CD4-positive, alpha-beta T cell treated with Interleukin-6 for 4 hours (primary cell): ENCODE results near the gene KIF13A.
"Not testable (repeated sequence)": the region's sequence is repeated elsewhere in the genome, so short reads cannot be mapped to it uniquely, and the experiment has no call there.

ENCODE experiments used
- DNase-seq: peaks from one replicate; pipeline ENCODE4 v3.0.0-alpha.2; 2020; ENCODE audit warnings: mixed read lengths

Gene KIF13A

GRCh38 chr6:17987447-17987696, at the start of gene KIF13A:
Gene KIF13A (minus strand): TSS chr6:17987635. CDS start chr6:17987463, 172 bp downstream.
- no peak for DNase-seq

GRCh38 chr6:18036781-18037180, 49.3 kb upstream of the KIF13A start:
- no peak for DNase-seq

- no peak for DNase-seq
Observed at GRCh38 chr6:18035330-18035854, 48.0 kb upstream of the KIF13A start.

DNA sequence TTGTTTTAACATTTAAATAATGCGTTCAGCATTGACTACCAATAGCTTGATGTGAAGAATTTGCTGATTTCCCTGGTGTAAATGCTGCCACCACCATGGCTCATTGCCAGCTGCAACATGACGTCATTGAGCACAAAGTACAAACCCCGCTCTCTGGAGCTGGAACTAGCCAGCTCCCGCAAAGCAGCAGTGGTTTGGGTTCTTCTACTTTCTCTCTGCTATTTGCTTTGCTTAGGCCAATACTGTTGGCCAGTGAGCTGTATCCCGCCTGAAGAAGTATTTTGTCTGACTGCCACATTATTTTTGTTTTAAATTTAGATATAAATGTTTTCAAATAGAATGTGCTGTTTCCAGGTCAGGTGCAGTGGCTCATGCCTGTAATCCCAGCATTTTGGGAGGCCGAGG, 47.4 kb upstream of the KIF13A start:
- no peak for DNase-seq

GRCh38 chr6:18031680-18032256, 44.3 kb upstream of the KIF13A start:
- DNase-seq: no peak

DNA sequence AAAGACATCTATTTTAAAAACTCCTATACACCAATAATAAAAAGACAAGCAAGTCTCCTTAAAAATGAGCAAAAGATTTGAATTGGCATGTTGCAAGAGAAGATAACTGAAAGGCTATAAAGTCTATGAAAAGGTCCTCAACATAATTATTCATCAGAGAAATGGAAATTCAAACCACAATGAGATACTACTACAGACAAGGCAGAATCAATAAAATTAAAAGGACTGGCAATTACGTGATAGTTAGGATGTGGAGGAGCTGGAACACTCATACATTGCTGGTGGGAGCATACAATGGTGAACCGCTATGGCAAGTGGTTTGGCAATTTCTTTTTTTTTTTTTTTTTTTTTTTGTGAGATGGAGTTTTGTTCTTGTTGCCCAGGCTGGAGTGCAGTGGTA, 43.8 kb upstream of the KIF13A start:
- DNase-seq: no peak

DNA sequence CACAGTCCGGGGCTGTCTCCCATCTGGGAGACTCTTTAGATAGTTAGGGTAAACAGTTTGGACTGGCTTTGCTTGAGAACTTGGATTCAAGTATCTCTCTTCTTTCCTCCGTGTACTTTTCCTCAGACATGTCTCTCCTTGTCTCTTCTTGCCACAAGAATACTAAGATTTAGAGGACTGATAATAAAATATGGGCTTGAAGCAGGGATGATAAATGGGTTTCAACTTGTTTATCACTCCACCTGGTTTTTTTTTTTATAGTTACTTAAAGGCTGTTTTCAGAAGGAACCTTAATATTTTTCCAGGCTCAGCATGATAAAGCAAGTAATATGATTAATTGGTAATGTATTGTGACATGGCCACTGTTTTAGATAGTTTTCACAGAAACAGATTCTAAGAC, 40.9 kb upstream of the KIF13A start:
- no peak for DNase-seq

DNA sequence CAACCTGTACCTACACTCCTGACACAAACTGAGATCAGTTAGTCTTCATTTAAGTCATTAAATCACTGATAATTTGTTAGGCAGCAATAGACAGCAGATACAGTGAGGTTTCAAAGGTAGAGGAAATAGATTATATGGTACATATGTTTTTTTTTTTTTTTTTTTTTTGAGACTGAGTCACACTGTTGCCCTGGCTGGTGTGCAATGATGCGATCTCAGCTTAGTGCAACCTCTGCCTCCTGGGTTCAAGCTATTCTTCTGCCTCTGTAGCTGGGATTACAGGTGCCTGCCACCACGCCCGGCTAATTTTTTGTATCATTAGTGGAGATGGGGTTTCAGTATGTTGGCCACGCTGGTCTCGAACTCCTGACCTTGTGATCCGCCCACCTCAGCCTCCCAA, 38.2 kb upstream of the KIF13A start:
- DNase-seq: no peak

DNA sequence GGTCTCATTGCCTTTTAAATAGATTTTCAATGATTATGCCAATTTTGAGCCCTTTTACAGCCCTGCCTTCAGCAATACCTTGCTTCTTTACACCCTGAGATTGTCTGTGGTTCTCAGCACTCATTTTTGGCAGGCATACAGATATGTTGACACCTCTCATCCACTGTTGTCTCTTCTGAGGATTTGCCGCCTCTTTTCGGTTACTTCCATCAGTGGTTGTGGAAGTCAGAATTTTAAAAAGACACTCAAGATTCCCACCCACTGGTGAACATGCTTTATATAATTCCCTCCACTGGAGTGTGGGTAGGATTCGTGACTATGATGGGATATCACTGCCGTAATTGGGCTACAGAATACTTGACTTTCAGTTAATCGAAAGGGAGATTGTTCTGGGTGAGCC, 37.4 kb upstream of the KIF13A start:
- no peak for DNase-seq

GRCh38 chr6:18023891-18024290, 36.5 kb upstream of the KIF13A start:
- no peak for DNase-seq

DNA sequence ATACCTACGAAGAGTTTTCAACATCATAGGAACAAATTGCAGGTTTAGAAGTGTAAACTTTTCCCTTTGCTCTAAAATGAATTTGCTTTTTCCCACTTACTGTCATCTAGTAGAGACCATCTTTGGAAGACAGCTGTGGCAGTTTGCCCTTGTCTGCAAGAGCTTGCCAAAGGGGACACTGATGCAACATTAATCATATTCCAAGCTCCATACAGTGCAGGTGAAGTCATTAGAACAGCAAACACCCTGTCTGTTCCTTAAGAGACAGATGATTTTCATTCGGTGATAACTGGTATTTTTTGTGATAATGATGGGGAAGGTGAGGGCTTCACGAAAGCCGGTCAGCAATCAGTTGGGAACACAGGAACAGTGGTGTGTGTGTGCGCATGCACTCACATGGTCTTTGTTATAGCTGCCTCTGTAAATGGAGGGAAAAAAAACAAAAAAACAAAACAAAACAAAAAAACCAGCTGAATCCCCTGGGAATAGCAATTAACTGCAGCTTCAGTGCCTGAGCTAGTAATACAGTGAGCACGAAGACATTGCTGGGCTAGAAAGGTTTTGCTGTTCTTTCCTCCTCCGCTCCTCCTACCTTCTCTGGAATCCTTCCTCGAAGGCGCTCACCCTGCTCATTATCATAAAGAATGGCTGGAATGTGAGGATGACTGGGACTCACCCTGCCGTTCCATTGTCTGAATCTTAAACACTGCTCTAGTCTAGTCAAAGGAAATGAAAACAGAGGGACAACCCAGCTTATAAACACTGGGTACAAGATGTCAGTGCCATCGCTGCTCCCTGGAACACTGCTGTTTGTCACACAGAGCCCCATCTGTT, 35.2 kb upstream of the KIF13A start:
- DNase-seq: no peak

DNA sequence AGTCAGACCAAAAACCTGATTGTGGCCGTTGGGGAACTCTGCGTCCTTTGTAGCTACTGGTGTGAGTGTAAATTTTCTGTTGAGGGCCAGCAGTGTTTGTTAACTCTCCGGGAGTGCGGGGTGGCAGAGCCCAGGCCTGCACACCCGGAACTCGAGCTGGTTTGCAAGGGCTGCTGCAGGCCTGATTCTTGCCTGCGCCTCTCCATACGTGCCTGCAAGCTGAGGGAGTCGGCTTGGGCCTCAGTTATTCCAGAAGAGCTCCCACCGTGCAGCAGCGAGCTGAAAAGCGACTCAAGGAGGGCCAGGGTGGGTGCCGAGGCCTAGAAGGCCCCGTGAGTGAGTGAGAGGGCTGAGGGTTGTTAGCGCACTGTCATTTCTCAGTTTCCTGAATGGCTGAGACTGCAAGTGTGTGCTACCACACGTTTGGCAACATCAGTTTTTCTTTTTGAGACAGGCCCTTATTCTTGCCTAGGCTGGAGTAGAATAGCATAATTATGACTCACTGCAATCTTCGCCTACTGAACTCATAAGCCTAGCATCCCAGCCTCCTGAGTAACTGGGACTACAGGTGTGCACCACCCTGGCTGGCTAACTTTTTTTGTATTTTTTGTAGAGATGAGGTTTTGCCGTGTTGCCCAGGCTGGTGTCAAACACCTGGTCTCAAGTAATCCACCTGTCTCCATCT, 33.9 kb upstream of the KIF13A start:
- DNase-seq: no peak

DNA sequence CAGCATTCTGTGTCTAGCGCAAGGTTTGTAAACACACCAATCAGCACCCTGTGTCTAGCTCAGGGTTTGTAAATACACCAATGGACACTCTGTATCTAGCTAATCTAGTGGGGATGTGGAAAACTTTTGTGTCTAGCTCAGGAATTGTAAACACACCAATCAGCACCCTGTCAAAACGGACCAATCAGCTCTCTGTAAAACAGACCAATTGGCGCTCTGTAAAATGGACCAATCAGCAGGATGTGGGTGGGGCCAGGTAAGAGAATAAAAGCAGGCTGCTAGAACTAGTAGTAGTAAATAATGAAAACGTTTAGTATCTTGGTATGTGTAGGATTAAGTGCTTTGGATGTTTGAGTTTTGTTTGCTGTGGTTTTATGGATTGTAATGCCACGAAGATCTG, 33.1 kb upstream of the KIF13A start:
- DNase-seq: not testable (repeated sequence)

GRCh38 chr6:18019539-18020534, 32.4 kb upstream of the KIF13A start:
- DNase-seq: no peak

GRCh38 chr6:18019133-18019532, 31.7 kb upstream of the KIF13A start:
- not testable (repeated sequence) for DNase-seq

- no peak for DNase-seq
Observed at GRCh38 chr6:18016698-18017097, 29.3 kb upstream of the KIF13A start.

- no peak for DNase-seq
Observed at GRCh38 chr6:18016133-18016532, 28.7 kb upstream of the KIF13A start.

DNA sequence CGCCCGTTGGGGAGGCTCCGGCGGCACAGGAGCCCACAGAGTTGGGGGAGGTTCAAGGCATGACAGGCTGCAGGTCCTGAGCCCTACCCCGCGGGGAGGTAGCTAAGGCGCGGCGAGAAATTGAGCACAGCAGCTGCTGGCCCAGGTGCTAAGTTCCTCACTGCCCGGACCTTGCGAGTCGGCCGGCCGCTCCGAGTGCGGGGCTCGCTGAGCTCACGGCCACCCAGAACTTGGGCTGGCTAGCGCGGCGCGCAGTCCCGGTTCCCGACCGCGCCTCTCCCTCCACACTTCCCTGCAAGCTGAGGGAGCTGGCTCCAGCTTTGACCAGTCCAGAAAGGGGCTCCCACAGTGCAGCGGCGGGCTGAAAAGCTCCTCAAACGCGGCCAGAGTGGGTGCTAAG, 23.9 kb upstream of the KIF13A start:
- DNase-seq: no peak

GRCh38 chr6:18010540-18010939, 23.1 kb upstream of the KIF13A start:
- DNase-seq: not testable (repeated sequence)

DNA sequence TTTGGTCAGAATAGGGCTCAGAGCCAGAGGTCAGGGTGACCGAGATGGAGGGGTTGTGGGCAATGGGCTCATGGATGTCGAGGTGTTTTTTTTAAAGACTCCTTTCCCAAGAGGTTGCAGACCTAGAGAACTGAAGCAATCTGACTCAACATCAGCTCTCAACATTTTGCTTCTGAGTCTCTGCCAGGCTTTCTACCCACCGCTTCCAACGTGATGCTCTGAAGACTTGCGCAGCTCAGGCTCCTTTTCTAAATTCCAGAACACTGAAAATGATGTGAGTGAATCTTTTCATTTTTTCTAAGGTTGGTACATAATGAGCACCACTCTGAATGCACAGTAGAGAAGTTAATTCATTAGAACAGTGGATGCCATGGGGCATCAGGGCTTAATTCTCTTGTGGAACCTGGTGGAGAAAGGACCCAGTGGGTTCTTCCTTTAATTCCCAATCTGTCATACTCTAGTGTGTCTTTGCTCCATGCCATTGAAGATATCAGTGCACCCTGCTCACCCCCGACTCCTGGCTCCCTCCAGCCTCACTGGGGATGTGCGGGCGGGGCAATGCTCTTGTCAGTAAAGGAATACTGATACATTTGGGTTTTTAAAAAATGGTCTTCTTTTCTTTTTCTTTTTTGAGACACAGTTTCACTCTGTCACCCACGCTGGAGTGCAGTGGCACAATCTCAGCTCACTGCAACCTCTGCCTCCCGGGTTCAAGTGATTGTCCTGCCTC, 17.0 kb upstream of the KIF13A start:
- no peak for DNase-seq

- no peak for DNase-seq
Observed at GRCh38 chr6:17999425-17999824, 12.0 kb upstream of the KIF13A start.

DNA sequence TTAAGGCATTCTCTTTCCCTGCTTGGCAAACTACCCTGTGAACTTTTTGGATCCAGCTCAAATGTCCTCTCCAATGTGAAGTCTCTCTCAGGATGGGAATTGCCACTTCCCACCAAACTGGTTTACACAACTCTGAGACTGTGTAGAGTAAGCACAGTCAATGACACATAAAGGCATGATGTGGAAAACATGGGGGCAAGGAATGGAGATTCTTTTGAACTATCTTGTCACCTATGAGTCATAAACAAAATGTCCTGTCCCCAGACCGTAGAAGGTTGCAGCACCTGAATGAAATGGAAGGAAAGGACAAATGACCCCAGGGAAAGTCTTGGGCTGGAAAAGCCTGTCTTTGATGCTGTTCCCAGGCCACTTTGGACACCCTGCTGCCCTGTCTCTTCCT, 11.0 kb upstream of the KIF13A start:
- no peak for DNase-seq
